SU-DHL-6 (cell line): ENCODE data around the gene HSPA2.

Experiments used
- H2AFZ ChIP-seq: fragments of 200-600 bp; sonication (generic); 2 replicates; pipeline ENCODE4 v1.6.1; 2014; ENCODE audit warnings: low read depth, mild to moderate bottlenecking, moderate library complexity, mixed read lengths, antibody characterized with exemption, low read length; ENCODE audit not compliant: severe bottlenecking
- H3F3A ChIP-seq: fragments of 200-600 bp; shearing (Covaris generic); 2 replicates; pipeline ENCODE4 v1.6.0; 2016; ENCODE audit warnings: antibody characterized with exemption, mild to moderate bottlenecking; ENCODE audit not compliant: insufficient read depth
- H3K27ac ChIP-seq: fragments of 200-600 bp; sonication (generic); 2 replicates; pipeline ENCODE4 v1.5.1; 2016; ENCODE audit warnings: low read depth, mild to moderate bottlenecking, low read length, moderate library complexity, mixed read lengths
- H3K27me3 ChIP-seq: fragments of 200-600 bp; sonication (generic), shearing (Covaris generic); 2 replicates; pipeline ENCODE4 v1.6.0; 2014; ENCODE audit warnings: mild to moderate bottlenecking, low read length
- H3K36me3 ChIP-seq: fragments of 200-600 bp; sonication (generic); 2 replicates; pipeline ENCODE4 v1.6.1; 2014; ENCODE audit warnings: mild to moderate bottlenecking, low read length, mixed read lengths
- H3K4me2 ChIP-seq: fragments of 300-600, 200-600 bp; shearing (Covaris generic), sonication (generic); 2 replicates; pipeline ENCODE4 v1.6.0; 2014; ENCODE audit warnings: low read length, low read depth, mild to moderate bottlenecking; ENCODE audit not compliant: poor library complexity, severe bottlenecking
- H3K4me3 ChIP-seq: fragments of 200-600 bp; sonication (generic); 2 replicates; pipeline ENCODE4 v1.5.1; 2014; ENCODE audit warnings: antibody characterized with exemption, low read length, mild to moderate bottlenecking, mixed read lengths; ENCODE audit not compliant: insufficient read depth, poor library complexity, severe bottlenecking
- H3K79me2 ChIP-seq: fragments of 200-600 bp; sonication (generic); 2 replicates; pipeline ENCODE4 v1.6.1; 2014; ENCODE audit warnings: mild to moderate bottlenecking, low read length, moderate library complexity; ENCODE audit not compliant: insufficient read depth
- H3K9ac ChIP-seq: fragments of 200-600 bp; sonication (generic); 2 replicates; pipeline ENCODE4 v1.7.0; 2014; ENCODE audit warnings: mild to moderate bottlenecking, low read length
- H3K9me2 ChIP-seq: fragments of 200-600 bp; sonication (generic); replicated peaks from 2 replicates; pipeline ENCODE4 v1.6.1; 2014; ENCODE audit warnings: low read length; ENCODE audit not compliant: insufficient read depth
- H3K9me3 ChIP-seq: fragments of 200-600 bp; sonication (generic); 2 replicates; pipeline ENCODE4 v1.6.1; 2014; ENCODE audit warnings: low read length, mixed read lengths; ENCODE audit not compliant: insufficient read depth
- H4K20me1 ChIP-seq: fragments of 200-600 bp; sonication (generic); 2 replicates; pipeline ENCODE4 v1.6.1; 2014; ENCODE audit warnings: low read depth, mild to moderate bottlenecking, antibody characterized with exemption, low read length, moderate library complexity, mixed read lengths
- EZH2phosphoT487 ChIP-seq: fragments of 200-600 bp; sonication (generic), shearing (Covaris generic); conservative IDR thresholded peaks from 2 replicates; pipeline ENCODE4 v1.6.1; 2018; ENCODE audit warnings: mild to moderate bottlenecking, antibody characterized with exemption, low read length, moderate library complexity, mixed read lengths
- TF ChIP-seq, protein P1 (sequence below): fragments of 200-600 bp; sonication (generic); IDR thresholded peaks from one replicate; pipeline ENCODE4 v1.5.1; 2017; ENCODE audit warnings: antibody characterized with exemption, mild to moderate bottlenecking, low read length, moderate library complexity; ENCODE audit not compliant: insufficient read depth, poor library complexity, severe bottlenecking

Gene HSPA2

GRCh38 chr14:64509036-64509435, 31.5 kb upstream of the HSPA2 start:
- Histone ChIP-seq H4K20me1 (peaks cover 30% of the 10 kb centered on the region), H3K79me2 (peaks cover 94% of the 10 kb centered on the region), H3K36me3 (peaks cover 15% of the 10 kb centered on the region), H3K4me3 (peak overlapping the region; percentile 9), H3K27ac (peak overlapping the region; percentile 99), H3K4me2 (peak overlapping the region; percentile 76), H3K27me3 (no peaks in the 10 kb centered on the region), H3F3A (peaks cover 46% of the 10 kb centered on the region), H3K9me2 (no peaks in the 10 kb centered on the region), H2AFZ (no peak overlapping the region), H3K9ac (peak overlapping the region; percentile 99), H3K9me3 (no peaks in the 10 kb centered on the region)
- no peak for TF ChIP-seq EZH2phosphoT487
- TF ChIP-seq, protein P1, sequence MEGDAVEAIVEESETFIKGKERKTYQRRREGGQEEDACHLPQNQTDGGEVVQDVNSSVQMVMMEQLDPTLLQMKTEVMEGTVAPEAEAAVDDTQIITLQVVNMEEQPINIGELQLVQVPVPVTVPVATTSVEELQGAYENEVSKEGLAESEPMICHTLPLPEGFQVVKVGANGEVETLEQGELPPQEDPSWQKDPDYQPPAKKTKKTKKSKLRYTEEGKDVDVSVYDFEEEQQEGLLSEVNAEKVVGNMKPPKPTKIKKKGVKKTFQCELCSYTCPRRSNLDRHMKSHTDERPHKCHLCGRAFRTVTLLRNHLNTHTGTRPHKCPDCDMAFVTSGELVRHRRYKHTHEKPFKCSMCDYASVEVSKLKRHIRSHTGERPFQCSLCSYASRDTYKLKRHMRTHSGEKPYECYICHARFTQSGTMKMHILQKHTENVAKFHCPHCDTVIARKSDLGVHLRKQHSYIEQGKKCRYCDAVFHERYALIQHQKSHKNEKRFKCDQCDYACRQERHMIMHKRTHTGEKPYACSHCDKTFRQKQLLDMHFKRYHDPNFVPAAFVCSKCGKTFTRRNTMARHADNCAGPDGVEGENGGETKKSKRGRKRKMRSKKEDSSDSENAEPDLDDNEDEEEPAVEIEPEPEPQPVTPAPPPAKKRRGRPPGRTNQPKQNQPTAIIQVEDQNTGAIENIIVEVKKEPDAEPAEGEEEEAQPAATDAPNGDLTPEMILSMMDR = no peak

DNA sequence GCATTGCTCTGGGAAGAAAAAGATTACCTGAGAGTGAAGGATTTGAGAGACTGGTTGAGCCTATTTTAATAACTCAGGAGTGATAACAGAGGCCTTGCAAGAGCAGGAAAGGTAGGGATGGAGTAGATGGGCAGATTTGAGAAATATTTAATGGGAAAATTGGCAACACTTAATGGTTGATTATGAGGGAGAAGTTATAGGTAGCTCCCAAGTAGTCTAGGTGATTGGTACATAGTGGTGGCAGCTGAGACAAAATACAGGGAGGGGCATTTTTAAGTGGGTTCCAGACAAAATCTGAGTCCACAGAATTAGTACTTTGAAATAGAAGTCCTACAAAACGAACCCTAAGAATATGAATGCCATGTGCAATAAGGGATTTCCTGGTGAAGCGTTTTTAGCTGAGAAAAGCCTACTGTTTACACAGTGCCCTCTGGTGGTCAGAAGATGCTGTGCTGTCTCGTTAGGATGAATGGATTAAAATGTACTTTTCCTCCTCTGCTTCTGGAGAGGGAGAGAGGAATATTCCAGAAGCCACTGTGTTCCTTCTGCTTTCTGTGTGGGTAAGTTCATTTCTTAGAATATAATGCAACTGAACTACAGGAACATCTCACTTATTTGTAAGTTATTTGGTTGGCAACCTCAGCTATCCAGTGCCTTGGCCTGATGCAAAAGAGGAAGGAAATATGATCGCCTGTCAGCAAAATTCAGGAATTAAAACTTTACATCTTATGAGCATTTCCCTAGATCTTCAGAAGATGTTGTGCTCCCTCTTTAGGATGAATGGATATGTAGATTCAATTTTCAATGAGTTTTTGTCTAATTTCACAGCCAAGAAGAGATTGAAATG, 29.5 kb upstream of the HSPA2 start:
- H3K9me3 ChIP-seq = no peaks in the 10 kb centered on the region
- peaks cover 43% of the 10 kb centered on the region for H4K20me1 ChIP-seq
- no peaks in the 10 kb centered on the region for H3K27me3 ChIP-seq
- H2AFZ ChIP-seq = no peak overlapping the region
- H3K27ac ChIP-seq = peak overlapping the region; percentile 99
- H3F3A ChIP-seq = peaks cover 44% of the 10 kb centered on the region
- H3K9me2 ChIP-seq = no peaks in the 10 kb centered on the region
- TF ChIP-seq, protein P1 = peak; percentile 93
- no peak for TF ChIP-seq EZH2phosphoT487
- H3K9ac ChIP-seq = peak overlapping the region; percentile 37
- H3K4me3 ChIP-seq = peak overlapping the region; percentile 9
- peak overlapping the region; percentile 76 for H3K4me2 ChIP-seq
- peaks cover 100% of the 10 kb centered on the region for H3K79me2 ChIP-seq
- H3K36me3 ChIP-seq = peaks cover 15% of the 10 kb centered on the region

DNA sequence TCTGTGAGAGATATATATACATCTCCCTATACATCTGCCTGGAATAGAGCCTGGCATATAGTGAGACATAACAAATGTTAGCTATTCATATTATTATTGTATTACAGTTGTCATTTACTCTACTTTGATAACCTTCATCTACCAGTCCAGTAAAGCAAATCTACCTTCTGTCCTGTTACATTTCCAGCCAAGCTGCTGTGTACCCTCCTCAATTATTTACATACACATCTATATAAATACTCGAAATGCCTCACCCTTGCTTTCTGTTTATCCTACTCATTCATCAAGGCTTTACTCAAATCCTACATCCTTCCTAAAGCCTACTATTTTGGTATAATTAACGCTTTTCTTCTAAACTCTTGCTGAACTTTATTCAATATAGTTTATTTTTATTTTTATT, 27.3 kb upstream of the HSPA2 start:
- Histone ChIP-seq H3K27me3 (no peaks in the 10 kb centered on the region), H2AFZ (no peak overlapping the region), H3K27ac (no peak overlapping the region), H3K79me2 (peaks cover 100% of the 10 kb centered on the region), H3K36me3 (peaks cover 20% of the 10 kb centered on the region), H3K4me2 (no peak overlapping the region), H3F3A (peaks cover 28% of the 10 kb centered on the region), H3K9me3 (no peaks in the 10 kb centered on the region), H3K9me2 (no peaks in the 10 kb centered on the region), H3K9ac (no peak overlapping the region), H3K4me3 (no peak overlapping the region), H4K20me1 (peaks cover 54% of the 10 kb centered on the region)
- TF ChIP-seq, protein P1 = no peak
- TF ChIP-seq EZH2phosphoT487 = no peak
